A549 (cell line): ENCODE data around the gene RHOT1.

Experiments
- CTCF ChIP-seq: fragments of >200 bp; sonication (Bioruptor Twin); formaldehyde crosslinking; IDR thresholded peaks from 3 replicates; pipeline ENCODE4 v1.5.1; 2016
- E2F6 ChIP-seq: IDR thresholded peaks from 2 replicates; pipeline ENCODE4 v1.6.1; 2012; ENCODE audit warnings: low read depth, borderline replicate concordance
- EP300 ChIP-seq, 2 experiments: fragments of >200 bp; sonication (Bioruptor Twin); formaldehyde crosslinking; IDR thresholded peaks; 2 replicates in 1 of 2; 3 replicates in 1 of 2; pipeline ENCODE4 v1.6.1; 2016 to 2017
- FOSB ChIP-seq: fragments of 250-450 bp; sonication (Bioruptor Pico); IDR thresholded peaks from 2 replicates; pipeline ENCODE4 v1.5.0; 2020; ENCODE audit warnings: mild to moderate bottlenecking, moderate library complexity
- JUN ChIP-seq, 2 experiments: fragments of >200 bp; sonication (Bioruptor Twin); formaldehyde crosslinking; IDR thresholded peaks; 2 replicates in 1 of 2; 3 replicates in 1 of 2; pipeline ENCODE4 v1.6.1; 2016 to 2017
- MAFK ChIP-seq: fragments of 450-650 bp; IDR thresholded peaks from 2 replicates; pipeline ENCODE4 v1.6.1; 2014; ENCODE audit not compliant: partially characterized antibody
- MYC ChIP-seq: IDR thresholded peaks from 2 replicates; pipeline ENCODE4 v1.6.1; 2012; ENCODE audit warnings: mild to moderate bottlenecking, inconsistent platforms, low read length, improper control_type of control experiment, borderline replicate concordance
- POLR2A ChIP-seq: IDR thresholded peaks from 2 replicates; pipeline ENCODE4 v1.6.1; 2012; ENCODE audit warnings: mild to moderate bottlenecking, low read length
- REST ChIP-seq: fragments of 200-600 bp; sonication (generic); IDR thresholded peaks from 2 replicates; pipeline ENCODE4 v1.6.1; 2016; ENCODE audit warnings: antibody characterized with exemption, mild to moderate bottlenecking, moderate library complexity
- RFX5 ChIP-seq: fragments of 450-650 bp; IDR thresholded peaks from 2 replicates; pipeline ENCODE4 v1.7.1; 2014; ENCODE audit warnings: antibody characterized with exemption, mild to moderate bottlenecking, moderate library complexity
- SMC3 ChIP-seq: fragments of >200 bp; sonication (Bioruptor Twin); formaldehyde crosslinking; IDR thresholded peaks from 3 replicates; pipeline ENCODE4 v1.6.1; 2018; ENCODE audit warnings: inconsistent platforms
- TP53 ChIP-seq: fragments of 250-450 bp; sonication (Bioruptor Pico); IDR thresholded peaks from 2 replicates; pipeline ENCODE4 v1.5.0; 2021; ENCODE audit warnings: mild to moderate bottlenecking, moderate library complexity
- TF ChIP-seq, protein P1 (sequence below): fragments of 450-650 bp; IDR thresholded peaks from 2 replicates; pipeline ENCODE4 v1.6.1; 2014; ENCODE audit warnings: antibody characterized with exemption

DNA sequence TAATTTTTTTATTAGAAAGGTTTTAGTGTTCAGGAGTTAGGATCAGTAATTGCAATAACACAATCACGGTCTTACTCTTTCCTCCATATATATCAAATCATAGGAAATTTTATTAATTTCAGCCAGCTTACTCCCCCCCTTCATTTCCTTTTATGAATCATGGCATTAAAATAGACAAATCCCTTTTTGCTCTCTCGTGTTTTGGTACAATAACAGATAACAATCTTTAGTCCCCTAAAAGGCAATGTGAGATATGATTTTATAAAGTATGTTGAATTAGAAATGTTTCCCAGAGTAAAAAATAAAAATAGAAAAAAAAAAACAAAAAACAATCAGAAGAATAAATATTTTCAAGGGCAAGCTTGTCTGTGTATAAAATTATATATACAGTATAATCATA, 42.6 kb upstream of the RHOT1 start:
- TF ChIP-seq JUN (IDR thresholded peaks at IDR 0.05) (no peak), MYC (no peak), CTCF (no peak), REST (no peak), POLR2A (no peak), E2F6 (no peak), EP300 (IDR thresholded peaks at IDR 0.05) (no peak), RFX5 (no peak), FOSB (CRISPR knock-in tag) (no peak), SMC3 (no peak), TP53 (no peak), MAFK (no peak)
- TF ChIP-seq, protein P1, sequence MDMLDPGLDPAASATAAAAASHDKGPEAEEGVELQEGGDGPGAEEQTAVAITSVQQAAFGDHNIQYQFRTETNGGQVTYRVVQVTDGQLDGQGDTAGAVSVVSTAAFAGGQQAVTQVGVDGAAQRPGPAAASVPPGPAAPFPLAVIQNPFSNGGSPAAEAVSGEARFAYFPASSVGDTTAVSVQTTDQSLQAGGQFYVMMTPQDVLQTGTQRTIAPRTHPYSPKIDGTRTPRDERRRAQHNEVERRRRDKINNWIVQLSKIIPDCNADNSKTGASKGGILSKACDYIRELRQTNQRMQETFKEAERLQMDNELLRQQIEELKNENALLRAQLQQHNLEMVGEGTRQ = no peak
